CD4-positive, alpha-beta T cell treated with Interleukin-17A for 1 hour (primary cell): ENCODE results near the gene RWDD1.
"Not testable (repeated sequence)": the region's sequence is repeated elsewhere in the genome, so short reads cannot be mapped to it uniquely, and the experiment has no call there.

ENCODE experiments used
- DNase-seq: peaks from one replicate; pipeline ENCODE4 v3.0.0-alpha.2; 2020

Gene RWDD1

GRCh38 chr6:116561377-116562018 lies 9.8 kb upstream of the RWDD1 start:
- DNase-seq: peak; percentile 78

DNA sequence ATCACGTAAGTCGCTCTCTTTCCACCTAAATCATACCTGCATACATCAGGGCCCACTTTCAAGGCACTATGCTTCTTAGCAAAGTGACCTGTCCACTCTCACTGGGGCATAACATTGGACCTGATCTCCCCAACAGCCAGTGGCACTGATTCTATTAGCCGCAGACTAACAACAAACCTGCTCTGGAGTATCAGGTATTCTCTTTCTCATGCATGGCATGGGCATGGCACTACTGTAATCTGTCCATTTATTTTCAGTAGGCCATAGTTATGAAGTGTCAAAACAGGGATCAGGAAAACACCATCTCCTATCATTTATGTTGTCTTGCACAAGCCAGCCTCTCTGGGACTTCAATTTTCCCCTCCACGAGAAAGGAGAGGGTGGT lies 9.3 kb upstream of the RWDD1 start:
- DNase-seq: no peak

DNA sequence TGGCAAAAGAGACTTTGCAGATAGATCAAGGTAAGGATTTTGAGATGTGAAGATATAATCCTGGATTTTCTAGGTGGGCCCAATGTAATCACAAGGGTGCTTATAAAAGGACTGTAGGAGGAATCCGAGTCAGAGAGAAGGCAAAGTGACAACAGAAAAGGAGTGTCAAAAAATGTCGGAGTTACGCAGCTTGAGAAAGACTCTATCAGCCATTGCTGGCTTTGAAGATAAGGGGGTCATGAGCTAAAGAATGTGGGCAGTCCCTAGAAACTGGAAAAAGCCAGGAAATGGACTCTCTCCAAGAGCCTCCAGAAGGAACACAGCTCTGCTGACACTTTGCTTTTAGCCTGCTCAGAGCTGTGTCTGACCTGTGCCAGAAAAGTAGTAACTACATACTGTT lies 8.7 kb upstream of the RWDD1 start:
- DNase-seq: no peak

- DNase-seq: no peak
Measured at GRCh38 chr6:116563830-116564229, 7.5 kb upstream of the RWDD1 start.

DNA sequence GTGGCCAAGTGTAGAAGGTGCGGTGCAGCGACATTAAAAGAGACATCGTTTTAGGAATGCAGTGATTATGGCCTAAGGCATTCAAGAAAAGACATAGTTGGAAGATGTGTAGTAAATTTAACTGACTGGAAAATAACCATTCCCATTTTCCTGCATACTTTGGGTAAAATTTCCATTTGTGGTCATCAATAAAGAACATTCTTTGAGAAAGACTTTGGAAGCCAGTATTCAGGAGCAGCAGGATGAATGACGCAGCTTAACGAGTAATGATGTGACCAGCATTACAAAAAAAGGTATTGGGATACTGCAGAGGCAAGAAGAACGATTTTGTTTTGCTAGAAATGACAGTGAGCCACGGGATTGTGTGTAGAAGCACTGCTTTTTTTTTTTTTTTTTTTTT lies 7.0 kb upstream of the RWDD1 start:
- DNase-seq: no peak

DNA sequence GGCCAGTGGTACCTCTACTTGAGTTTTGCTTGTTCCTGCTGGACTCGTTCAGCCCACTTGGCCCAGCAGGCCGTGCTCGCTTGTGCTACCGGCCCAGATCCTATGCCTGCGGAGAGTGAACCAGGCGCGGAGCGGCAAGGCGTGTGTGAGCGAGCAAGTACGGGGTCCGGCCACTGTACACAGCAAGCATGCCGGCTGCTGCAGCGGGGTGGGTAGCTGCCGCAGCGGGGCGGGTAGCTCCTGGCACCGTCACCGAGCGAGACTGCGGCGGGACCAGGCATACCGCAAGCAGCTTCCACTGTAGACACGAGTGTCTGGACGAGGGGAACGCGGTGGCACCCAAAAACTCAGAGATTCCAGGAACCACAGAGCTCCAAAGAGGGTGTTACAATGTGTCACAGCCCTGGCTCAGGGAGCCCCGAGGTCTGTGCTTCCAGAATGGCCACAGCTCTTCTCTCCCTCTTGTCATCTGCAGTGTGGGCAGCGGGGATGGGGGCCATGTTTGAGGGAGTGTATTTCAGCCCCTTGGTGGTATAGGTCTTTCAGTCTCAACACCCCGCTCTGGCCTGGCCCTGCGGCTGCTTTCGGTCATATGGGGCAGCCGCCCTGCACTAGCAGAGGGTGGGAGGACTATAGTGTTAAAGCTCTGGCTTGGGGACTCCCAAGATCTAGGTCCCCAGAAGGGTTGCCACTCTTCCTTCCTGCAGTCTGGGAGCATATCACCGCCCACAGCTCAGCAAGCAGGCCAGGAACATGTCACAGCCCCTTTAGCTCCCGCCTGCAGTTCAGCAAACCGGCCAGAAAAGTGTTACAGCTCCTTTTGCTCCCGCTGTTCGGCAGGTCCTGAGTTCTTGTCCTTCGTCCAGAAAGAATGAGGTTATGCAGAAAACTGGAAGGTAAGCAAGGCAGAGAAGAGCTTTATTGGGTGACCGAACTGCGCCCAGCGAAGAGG lies 6.1 kb upstream of the RWDD1 start:
- DNase-seq: peak; percentile 5

DNA sequence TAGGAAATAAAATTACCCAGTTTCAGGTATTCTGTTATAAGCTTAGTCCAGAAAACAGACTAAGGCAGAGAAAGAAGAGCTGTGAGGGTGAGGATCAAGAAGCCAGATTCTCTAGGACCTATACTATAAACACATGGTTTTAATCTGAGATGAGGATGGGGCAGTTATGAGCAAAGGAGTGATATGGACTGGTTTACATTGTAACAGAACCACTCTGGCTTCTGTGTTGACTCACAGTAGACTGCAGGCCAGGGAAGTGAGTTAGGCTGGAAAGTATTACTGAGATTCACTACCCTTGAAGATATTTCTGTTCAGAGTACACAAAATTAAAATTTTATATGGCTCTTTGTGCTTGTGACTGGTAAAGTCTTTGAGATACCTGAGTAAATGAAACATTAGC lies 3.2 kb upstream of the RWDD1 start:
- DNase-seq: no peak

DNA sequence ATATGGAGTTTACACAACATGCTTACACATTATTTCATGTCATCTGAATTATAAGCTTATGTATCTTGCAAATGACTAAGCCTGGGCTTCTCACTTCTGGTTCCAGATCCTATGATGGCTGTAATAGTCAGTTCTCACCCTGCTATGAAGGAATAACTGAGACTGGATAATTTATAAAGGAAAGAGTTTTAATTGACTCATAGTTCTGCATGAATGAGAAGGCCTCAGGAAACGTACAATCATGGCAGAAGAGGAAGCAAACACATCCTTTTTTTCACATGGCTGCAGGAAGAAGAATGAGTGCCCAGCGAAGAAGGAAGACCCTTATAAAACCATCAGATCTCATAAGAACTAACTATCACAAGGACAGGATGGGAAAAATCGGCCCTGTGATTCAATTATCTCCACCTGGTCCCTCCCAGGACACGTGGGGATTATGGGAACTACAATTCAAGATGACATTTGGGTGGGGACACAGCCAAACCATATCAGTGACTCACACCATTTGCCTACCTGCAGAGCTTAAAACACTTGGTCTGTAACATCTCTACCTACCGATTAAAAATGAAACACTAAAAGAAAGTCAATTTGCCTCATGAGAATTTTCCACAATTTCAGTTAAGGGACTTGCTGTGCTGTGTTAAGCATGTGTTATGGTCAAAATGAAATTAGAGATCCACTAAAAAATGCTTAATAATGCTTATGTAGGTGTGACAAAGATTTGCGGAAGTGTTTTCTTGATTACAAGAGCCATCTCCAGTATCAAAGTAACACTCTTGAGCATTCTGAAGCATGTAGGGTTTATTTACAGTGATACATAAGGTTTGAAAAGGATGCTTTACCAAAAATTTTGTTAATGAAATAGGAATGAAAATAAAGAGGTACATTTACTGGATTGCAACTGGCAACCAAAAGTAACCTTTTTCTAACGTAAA lies 2.2 kb upstream of the RWDD1 start:
- no peak for DNase-seq

- no peak for DNase-seq
Measured at GRCh38 chr6:116571683-116572000, 338 bp downstream of the RWDD1 start.

GRCh38 chr6:116572162-116572561 lies 858 bp downstream of the RWDD1 start:
- peak; percentile 6 for DNase-seq

GRCh38 chr6:116575227-116575626 lies 3.9 kb downstream of the RWDD1 start:
- no peak for DNase-seq

- DNase-seq: no peak
Measured at GRCh38 chr6:116577486-116577885, 6.2 kb downstream of the RWDD1 start.

- DNase-seq: no peak
Measured at GRCh38 chr6:116578335-116578734, 7.0 kb downstream of the RWDD1 start.

GRCh38 chr6:116579143-116579542 lies 7.8 kb downstream of the RWDD1 start:
- no peak for DNase-seq

DNA sequence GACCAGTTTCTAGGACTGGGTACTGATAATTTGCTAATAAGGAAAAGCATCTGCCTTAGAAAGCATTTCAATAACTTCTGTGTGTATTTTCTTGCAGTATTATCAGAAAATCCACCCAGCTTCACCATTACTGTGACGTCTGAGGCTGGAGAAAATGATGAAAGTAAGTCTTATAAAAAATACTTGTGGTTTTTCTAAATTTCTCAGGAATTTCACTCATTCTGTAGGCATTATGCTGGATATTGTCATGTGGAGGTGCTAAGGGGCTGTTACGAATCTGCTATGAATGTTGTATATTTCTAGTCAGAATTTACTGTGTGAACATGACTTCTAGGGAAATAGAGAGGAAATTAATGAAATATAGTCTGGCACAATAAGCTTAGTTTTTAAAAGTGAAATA lies 8.9 kb downstream of the RWDD1 start:
- DNase-seq: no peak

DNA sequence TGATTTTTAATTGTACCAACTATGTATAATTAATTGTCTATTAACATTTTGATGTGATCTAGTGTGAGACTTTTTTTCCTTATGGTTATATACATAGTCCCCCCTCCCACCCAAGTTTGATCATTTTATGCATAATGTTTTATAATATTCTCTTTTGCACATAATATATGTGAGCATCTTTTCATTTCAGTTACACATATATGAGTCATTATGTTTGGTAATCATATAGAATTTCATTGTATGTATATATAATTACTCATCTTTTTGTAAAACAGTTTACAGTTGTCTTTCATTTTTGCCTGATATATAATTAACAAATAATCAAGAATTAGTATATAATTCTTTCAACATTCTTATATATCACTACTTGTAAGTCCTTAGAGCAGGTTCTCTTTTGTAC lies 15.0 kb downstream of the RWDD1 start:
- no peak for DNase-seq

DNA sequence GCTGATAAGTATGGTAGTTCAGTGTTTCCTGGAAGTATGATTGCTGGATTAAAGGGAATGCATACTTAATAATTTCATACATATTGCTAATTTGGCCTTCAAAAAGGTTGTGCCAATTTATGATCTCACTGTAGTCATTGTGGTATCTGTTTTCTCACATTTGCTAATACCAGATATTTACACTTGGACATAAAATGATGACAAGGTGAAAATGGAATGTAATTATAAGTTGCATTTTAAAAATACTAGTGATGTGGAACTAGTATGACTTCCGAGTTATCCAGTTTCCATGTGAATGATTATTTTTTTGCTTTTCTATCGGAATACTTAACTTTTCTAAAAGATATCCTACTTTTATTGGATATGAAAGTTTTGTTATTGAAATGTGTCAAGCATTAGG lies 15.4 kb downstream of the RWDD1 start:
- DNase-seq: no peak

DNA sequence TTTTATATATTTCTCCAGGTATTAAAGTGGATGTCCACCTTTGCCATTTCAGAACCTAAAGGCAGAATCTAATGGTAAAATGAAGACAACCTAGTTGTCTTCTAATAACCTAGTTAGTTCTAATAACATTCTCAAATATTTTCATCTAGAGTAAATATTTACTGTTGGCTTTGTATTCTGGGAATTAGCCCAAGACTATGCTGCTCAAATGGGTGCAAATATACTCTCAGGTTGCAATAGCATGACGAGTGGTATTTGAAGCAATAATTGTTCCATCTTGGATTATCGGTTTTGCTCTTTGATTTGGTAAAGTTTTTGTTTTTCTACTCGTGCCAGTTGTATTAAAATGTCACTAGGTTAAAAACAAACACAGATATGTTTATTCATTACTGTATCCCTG lies 23.9 kb downstream of the RWDD1 start:
- no peak for DNase-seq

DNA sequence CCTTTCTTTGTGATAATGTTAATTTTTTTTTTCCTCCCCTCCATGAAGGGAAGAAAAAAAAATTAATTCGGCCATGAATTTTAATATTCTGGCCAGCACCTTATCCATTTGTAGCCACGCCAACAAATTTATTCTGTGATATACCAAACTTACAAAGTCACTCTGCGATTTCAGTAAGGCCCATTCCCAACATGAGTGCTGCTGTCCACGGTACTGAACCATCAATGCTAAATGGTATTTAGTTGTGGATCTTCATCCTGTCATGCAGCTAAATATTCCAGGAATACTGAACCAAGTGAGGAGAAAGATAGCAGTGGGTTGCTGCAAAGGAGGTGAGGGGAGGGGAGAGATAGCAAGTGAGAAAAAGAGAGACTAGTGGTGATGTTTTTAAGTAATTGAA lies 25.5 kb downstream of the RWDD1 start:
- no peak for DNase-seq

DNA sequence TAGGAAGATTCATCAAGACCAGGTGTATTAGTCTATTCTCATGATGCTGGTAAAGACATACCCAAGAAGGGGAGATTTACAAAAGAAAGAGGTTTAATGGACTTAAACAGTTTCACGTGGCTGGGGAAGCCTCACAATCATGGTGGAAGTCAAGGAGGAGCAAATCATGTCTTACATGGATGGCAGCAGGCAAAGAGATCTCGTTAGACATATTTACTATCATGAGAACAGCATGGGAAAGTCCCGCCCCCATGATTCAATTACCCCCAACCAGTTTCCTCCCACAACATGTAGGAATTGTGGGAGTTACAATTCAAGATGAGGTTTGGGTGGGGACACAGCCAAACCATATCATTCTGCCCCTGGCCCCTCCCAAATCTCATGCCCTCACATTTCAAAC lies 32.6 kb downstream of the RWDD1 start:
- not testable (repeated sequence) for DNase-seq

DNA sequence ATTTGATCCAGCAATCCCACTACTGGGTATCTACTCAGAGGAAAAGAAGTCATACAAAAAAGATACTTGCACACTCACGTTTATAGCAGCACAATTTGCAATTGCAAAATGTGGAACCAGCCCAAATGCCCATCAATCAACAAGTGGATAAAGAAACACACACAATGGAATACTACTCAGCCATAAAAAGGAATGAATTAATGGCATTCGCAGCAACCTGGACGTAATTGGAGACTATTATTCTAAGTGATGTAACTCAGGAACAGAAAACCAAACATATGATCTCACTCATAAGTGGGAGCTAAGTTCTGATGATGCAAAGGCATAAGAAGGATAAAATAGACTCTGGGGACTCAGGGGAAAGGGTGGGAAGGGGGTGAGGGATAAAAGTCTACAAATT lies 33.6 kb downstream of the RWDD1 start:
- DNase-seq: not testable (repeated sequence)

DNA sequence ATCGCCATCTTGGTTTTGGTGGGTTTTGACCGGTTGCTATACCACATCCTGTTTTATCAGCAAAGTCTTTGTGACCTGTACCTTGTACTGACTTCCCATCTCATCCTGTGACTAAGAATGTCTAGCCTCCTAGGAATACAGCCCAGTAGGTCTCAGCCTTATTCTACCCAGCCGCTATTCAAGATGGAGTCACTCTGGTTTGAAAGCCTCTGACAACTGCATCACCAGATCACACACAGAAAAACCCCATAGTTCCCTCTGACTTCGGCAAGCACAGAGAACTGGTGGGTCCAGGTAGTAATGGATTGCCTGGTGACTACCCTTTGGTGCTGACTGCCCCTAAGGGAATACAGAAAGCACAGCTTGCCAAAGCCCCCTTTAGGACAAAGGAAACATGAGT lies 34.6 kb downstream of the RWDD1 start:
- no peak for DNase-seq

GRCh38 chr6:116611056-116611455 lies 39.8 kb downstream of the RWDD1 start:
- no peak for DNase-seq
